ENCODE measurements around the gene HSF2BP.
"Not testable (repeated sequence)": the region's sequence is repeated elsewhere in the genome, so short reads cannot be mapped to it uniquely, and the experiment has no call there.

The HSF2BP gene

DNA sequence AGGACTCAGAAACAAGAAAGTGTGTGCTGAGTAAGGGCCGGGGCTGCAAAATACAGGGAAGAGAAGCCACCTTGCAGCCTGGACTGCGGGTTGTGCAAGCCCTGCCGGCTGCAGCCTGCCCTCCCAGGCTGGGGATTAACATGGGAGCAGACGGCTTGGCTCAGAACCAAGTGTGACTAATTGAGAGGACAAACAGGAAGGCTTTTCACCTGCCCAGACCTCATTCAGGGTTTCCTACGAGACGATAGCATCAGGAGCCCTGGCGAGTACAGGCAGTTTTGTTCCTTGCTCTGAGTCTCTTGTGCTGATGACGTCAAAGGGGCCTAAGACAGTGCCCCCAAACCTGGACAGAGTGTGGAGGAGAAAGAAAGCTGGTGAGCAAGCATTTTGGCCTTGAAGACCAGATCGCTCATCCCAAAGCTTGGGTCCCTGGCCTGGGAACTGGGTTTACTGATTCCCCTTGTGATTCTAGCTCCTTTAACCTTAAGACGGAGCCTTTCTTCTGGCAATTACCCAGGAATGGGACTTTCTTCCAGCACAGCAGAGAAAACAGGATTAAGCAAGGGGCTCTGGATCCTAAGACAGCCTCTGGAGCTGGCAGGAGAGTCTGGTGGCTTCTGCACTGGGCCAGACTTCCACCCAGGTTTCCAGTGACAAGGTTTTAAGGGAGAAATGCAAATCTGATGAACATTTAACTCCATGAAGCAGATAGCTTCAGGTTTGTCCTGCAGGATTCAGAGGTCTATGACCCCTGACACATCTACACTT is 142.2 kb downstream of the HSF2BP start:
- not testable (repeated sequence) for DNase-seq (ENCODE audit: low read depth in 2 of 2)

DNA sequence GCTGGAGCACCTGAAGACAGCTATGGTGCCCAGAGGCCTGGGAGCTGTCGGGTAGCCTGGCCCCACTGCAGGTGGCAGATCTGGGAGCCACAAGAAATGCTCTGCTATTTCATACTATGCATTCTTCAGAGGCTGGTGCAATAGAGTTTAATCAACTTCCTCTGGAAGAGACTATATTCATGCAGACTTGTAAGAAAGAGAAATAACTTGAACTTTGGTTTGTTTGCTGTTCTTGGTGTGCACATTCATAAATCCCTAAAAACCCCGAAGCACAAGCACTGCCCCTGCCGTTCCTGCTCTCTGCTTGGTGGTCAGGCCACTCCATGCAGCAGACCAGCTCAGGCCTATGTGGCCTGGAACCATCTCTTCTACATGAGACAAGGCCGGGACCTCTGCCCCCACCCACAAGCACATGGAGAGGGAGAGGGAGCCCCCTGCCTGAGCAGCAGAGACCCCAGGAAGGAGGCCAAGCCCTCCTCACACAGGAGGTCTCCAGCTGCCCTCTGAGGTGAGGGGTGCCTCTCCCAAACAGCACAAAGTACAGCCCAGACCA is 142.9 kb downstream of the HSF2BP start:
- not testable (repeated sequence) for DNase-seq (ENCODE audit: low read depth in 2 of 2)

DNA sequence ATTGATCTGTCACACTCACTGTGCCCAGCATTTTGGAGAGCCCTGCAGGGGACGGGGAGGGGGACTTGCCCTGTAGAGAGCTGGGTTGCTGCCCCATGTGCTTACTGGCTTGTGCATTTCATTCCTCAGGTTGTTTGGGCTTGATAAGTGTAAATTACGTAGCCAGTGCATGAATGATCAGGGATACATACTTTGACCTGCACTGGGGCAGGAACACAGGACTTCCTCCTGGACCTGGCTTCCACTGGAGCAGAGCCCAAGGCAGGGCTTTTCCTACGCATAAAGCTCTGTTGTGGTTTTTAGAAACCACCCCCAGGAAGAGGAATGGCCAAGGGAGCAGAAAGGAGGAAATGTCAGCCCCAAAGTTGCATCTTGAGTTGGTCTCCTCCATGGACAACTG is 144.5 kb downstream of the HSF2BP start:
- not testable (repeated sequence) for DNase-seq (ENCODE audit: low read depth in 2 of 2)

DNA sequence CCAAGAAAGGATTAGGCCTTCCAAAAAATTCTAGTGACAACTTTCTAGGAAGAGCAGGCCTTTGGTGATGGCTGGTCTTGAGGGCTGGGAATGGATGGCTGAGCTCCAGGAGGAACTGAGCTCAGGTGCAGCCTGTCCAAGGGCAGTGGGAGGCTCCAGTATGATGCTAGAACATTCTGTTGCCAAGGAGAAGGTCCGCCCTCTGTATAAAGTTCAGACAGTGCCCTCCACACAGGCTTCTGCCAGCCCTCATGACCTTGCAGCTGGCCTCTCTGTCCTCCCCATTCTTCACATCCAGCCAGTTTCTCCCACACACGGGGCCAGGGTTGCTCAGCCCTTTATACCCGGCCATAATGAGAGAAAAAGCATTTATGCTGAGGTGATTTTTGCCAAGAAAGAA is 146.3 kb downstream of the HSF2BP start:
- not testable (repeated sequence) for DNase-seq (ENCODE audit: low read depth in 2 of 2)

DNA sequence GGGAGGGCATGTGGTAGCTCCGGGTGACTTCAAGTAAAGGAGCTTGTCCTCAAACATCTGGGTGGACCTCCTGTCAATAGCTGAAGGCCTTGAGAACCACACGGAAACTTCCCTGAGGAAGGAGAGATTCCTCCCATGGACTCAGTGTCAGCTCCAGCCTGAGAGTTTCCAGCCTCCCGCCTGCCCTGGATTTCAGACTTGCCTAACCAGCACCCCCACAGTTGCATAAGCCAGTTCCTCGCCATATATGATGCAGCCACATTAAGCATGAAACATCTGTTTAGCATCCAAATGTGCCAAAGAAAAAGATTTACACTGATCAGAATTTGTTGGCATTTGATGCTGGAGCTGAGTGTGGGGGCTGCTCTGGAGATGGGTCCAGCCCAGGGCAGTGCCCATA is 148.1 kb downstream of the HSF2BP start:
- DNase-seq (ENCODE audit: low read depth in 2 of 2), result not testable (repeated sequence)

DNA sequence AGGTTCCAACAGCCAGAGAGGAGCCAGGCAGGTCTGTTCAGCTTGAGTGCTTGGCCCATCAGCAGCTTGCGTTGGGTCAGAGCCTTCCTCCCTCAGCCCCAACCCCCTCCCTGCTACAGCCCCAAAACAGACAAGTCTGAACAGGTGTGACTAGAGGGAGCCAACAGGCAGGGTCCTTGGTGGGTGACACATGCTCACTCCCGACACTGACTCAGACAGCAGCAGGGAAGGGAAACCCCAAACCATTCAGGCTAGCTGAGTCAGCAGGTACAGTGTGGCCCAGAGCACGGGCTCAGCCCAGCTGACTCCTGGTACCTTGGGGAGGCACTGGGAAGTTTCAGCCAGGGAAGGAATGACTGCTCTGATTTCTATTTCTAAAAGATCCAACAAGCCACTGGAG is 148.6 kb downstream of the HSF2BP start:
- DNase-seq (ENCODE audit: low read depth in 2 of 2), result not testable (repeated sequence)

DNA sequence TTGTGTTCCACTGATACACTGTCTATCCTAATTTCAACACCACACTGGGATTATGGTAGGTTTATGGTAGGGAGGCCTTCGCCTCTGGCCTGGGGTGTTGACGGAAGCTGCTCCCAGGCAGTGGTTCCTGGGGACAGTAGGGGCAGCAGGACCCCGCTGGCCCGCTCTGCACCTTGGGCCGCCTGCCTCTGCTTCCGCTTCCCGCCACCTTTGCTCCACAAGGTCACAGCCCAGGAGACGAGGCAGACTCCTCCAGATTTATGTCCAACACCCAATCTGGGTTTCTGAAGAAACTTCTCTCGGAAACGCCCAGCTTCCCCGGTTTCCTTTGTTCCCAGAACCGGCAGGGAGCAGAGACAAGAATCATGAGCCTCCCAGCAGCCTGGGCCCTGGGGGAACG is 155.4 kb downstream of the HSF2BP start:
- not testable (repeated sequence) for DNase-seq (ENCODE audit: low read depth in 2 of 2)

DNA sequence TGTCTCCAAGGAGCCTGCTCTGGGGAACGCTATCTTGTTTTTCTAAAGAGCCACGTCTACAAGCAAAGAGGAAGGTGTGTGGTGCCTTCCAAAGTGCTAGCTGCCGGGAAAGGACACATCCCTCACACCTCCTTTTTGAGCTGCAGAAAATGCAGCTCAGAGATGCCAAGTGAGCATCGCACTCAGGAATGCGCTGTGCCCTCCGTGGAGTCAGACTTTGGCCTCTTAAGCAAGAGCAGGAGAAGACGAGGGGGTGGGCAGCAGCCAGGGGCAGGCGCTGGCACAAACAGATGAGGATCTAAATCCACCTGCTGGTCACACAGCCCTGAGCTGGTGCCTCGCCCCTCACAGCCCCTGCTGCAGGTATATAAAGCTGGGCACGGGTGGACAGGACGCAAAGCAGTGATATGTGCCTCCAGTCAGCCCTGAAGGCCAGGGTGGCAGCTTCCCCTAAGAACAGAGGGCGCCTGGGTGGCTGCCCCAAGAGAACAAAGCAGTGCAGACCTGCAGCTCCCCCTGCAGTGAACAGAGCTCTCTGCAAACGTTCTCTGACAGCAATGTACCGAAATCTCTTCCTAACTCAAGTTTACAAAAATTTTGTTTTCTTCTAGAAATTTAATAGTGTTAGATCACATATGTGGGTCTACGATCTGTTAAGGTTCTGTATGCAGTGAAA is 156.1 kb downstream of the HSF2BP start:
- not testable (repeated sequence) for DNase-seq (ENCODE audit: low read depth in 2 of 2)

DNA sequence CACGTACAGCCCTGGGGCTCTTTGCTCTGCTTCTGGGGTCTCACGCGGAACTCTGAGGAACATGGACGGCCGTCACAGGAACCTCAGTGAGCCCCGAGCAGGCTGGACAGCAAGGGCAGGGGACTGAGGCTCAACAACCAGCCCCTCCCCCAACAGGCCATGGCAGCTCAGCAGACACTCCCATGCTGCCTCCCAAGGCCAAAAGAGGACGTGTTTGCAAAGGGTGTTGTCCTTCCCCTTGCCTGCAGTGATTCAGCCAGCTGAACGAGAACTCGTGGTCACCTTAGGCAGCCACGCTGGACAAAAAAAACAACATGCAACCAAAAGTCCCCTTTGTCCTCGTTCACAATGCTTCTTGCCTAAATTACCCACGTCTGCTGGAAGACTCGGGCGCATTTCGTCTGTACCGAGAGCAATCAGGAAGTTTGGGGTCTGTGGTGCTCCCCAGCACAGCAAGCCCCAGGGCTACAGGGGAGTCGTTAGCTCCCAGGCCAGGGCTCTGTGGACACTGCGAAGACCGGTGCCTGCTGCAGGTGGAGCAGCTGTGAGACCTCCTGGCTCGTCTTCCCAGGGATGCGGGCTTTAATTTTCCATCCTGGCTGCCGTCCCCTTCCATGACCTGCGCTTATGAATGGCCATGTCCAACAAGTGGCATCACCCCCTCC is 156.7 kb downstream of the HSF2BP start:
- DNase-seq (ENCODE audit: low read depth in 2 of 2), result not testable (repeated sequence)

DNA sequence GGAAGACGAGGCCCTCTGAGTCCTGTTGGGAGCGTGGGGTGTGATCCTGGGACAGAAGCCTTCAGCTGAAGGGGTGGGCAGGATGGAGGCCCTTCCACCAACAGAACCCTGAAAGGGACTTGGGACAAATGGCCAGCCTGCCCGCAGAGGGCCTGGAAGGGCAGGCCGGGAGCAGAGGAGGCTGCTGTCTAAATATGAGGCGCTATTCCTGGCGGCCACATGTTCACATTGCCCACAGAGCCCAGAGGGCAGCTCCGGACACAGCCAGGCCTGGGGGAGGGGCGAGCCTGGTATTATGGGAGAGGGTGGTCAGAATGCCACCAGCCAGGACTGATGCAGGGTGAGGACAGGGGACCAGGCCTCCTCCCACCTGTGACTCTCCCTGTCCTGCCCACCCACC is 160.4 kb downstream of the HSF2BP start:
- DNase-seq (ENCODE audit: low read depth in 2 of 2), result not testable (repeated sequence)

DNA sequence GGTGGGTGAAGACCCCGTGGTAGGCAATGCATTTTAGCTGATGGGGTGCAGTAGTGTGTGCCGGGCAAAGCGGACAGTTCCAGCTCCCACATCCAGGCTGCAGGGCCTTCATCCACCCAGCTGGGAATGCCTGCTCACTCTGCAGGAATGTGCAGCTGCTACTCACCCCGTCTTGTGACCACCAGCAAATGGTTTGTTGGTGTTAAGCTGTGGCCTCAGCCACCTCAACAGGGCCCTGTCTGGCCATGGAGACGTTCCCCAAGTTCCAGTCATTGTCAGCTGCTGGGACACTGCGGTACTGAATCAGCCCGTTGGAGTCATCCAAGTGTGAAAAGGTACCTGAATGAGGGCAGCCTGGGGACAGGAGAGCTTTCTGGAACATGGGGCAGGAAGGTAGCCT is 161.2 kb downstream of the HSF2BP start:
- not testable (repeated sequence) for DNase-seq (ENCODE audit: low read depth in 2 of 2)

DNA sequence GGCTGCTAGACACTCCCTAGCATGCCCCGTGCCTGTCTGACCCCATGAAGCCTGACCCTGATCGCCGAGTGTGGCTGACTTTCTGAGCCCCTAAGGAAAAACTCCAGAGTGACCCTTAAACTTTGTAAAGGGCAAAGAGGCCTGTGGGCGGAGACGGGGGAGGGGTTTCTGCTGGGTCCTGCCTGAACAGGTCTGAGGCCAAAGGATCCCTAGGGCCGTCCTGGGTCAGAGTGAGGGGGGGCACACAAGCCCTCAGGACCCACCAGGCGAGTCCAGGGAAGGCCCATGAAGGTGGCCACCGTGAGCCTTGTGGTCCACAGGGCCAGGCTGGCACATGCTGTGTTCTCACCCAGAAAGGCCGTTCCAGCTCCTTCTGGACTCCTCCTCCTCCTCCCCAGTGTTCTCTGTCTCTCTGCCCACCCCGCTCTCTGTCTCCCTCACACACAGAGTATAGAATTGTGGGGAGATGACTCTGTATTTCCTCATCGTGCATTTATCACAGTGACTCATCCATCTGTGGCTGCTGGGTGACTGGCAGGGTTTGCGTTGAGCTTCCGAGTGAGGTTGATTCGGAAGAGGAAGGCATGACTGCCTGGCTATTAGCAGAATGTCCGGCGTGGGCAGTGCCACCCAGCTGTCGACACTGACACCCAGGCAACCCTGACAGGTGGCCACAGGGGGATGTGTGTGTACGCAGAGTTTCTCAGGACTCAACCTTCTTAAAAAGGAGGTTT is 164.8 kb downstream of the HSF2BP start:
- DNase-seq (ENCODE audit: low read depth in 2 of 2), result not testable (repeated sequence)

DNA sequence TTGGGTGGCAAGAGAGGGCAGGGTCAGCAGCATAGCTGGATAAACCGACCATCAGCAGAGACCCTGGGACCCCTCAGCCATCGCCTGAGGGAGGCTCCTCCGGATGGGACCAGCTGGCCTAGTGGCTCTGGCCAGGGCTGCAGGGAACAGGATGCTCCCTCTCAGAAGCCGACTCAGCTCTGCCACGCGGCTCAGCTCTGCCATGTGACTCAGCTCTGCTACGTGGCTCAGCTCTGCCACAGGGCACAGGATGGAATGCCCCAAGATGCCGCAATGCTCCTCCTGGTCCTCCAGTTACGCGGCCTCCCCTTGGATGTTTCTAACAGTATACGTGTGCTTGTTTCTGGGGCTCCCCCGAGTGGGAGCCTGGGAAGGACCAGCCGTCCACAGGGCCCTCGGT is 165.8 kb downstream of the HSF2BP start:
- not testable (repeated sequence) for DNase-seq (ENCODE audit: low read depth in 2 of 2)

DNA sequence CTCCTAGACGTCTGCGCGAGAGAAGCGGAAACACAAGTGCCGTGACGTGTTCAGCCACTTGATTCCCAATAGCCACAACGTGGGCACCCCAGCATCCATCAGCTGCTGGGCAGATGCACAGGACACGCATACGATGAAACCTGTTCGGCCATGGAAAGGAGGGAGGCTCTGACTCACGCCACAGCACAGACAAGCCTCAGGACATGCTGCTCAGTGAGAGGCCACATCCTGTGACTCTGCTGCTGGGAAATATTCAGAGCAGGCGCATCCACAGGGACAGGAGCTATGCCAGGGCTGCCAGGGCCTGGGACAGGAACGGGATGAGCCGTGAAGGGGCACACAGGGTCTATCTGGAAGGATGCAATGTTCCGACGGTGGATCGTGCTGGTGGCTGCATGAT is 171.1 kb downstream of the HSF2BP start:
- DNase-seq (ENCODE audit: low read depth in 2 of 2), result not testable (repeated sequence)

DNA sequence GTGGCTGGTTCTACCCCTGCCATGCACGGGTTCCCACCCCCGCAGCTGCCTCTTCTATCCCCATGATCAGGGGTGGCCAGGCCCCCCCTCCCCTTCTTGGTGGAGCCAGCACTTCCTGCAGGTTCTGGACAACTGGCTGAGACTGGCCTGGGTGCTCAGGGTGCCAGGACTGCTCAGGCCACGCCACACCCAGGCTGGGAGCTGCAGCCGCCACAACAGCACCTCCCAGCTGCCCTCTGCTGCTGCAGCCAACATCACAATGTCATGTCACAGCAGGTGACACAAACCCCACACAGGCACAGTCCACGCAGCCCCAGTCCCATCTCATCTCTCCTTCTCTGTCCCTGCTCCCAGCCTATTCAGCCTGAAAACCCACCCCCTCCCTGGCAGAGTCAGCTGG is 173.2 kb downstream of the HSF2BP start:
- DNase-seq (ENCODE audit: low read depth in 2 of 2), result not testable (repeated sequence)

DNA sequence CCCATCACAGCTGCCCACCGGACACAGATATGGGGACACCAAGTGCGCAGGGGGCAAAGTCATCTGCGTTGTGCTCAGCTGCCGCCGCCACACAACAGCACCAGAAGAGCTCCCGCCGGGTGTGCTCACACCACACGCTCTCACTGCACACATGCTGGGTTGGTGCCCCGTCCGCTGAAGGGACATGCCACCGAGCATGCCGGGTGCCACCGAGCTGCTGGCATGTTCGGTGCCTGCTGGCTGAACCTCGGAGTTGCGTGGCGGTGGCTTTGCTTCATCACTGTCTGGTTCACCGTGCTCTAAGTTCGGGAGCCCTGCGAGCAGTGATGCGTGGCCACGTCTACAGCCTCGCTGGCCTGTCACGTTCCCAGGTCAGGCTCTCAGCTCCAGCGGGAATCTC is 174.3 kb downstream of the HSF2BP start:
- DNase-seq (ENCODE audit: low read depth in 2 of 2), result not testable (repeated sequence)

DNA sequence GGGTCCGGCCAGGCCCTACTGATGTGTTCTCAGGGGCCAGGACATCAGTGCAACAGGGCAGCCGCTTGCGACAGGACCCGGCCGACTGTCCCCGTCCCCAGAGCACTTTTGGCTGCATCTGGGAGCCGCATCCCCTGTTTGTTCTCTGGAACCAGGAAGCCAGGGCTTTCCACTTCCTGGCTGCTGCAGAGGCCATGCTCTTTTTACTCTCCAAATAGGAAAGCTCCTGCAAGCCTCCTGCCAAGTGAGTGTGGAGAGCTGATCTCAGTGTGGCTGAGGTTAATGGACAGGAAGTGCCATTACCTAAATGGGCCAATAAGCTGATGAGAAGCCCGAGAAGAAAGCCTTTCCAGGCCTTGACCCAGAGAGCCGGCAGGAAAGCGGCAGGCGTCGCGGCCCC is 180.1 kb downstream of the HSF2BP start:
- not testable (repeated sequence) for DNase-seq (ENCODE audit: low read depth in 2 of 2)

All from fibroblast of skin of left biceps (primary cell).